K562 (cell line): ENCODE results near the gene GAL3ST3. TPM values are rescaled to one million over a fixed set of nuclear protein-coding genes. Genes with fewer than 3 reads are reported as not detected.

Experiments used
- ATAC-seq: fragments of 200-7000 bp; cut with Tn5 transposase; 3 replicates; pipeline ENCODE4 v1.9.1; 2020; ENCODE audit warnings: moderate library complexity
- BruUV-seq: library from RNA; stranded (reverse); fragments of 400-500 nt; replicated peaks from 2 replicates; lab custom pipeline; 2021; lab: Mats Ljungman, UMichigan
- CTCF ChIA-PET: fragments of 300-600 bp; formaldehyde crosslinking; extraction: SDS; loops from one replicate; lab custom pipeline; 2021; ENCODE audit warnings: low intra/inter-chr PET ratio; lab: Yijun Ruan, JAX
- POLR2A ChIA-PET: fragments of 300-600, 350-650 bp; sonication (Branson Sonifier 250); formaldehyde crosslinking; extraction: SDS; loops from one replicate; lab custom pipeline; 2021; ENCODE audit warnings: antibody characterized with exemption, inconsistent platforms; lab: Yijun Ruan, JAX
- DNase-seq, 4 experiments: peaks; one replicate each; pipeline versions ENCODE4 v3.0.0 to v3.0.0-alpha.2; 2011 to 2018; ENCODE audit warnings: low spot score in 3 of 4, mixed read lengths in 3 of 4; ENCODE audit errors: extremely low read depth in 1 of 4
- FAIRE-seq: peaks from 2 replicates; lab custom pipeline; 2011; peaks lifted over from hg19 to GRCh38; lab: Jason Lieb, UNC
- H2AFZ ChIP-seq: 2 replicates; pipeline ENCODE4 v1.6.0; 2011; ENCODE audit warnings: low read depth, low read length, control low read depth, inconsistent platforms
- H3K27ac ChIP-seq: fragments of 200-600 bp; 3 replicates; pipeline ENCODE4 v1.8.0; 2011; ENCODE audit warnings: low read depth, mild to moderate bottlenecking, control low read depth, inconsistent platforms, low read length, moderate library complexity, mixed read lengths; ENCODE audit errors: extremely low read depth
- H3K27me3 ChIP-seq, 2 experiments: fragments of 300-600 bp in 1 of 2; 2 replicates in 1 of 2; 3 replicates in 1 of 2; pipeline versions ENCODE4 v1.6.0 to v1.8.0; 2011; ENCODE audit warnings: inconsistent platforms in 2 of 2, low read length in 2 of 2, mild to moderate bottlenecking in 1 of 2, mixed read lengths in 1 of 2, moderate library complexity in 1 of 2; ENCODE audit not compliant: control insufficient read depth in 2 of 2, insufficient read depth in 2 of 2
- H3K36me3 ChIP-seq: fragments of 300-600 bp; 3 replicates; pipeline ENCODE4 v1.8.0; 2011; ENCODE audit warnings: mild to moderate bottlenecking, low read length, inconsistent platforms; ENCODE audit not compliant: control insufficient read depth, insufficient read depth
- H3K4me1 ChIP-seq, 2 experiments: fragments of 200-600 bp in 1 of 2; replicated peaks in 1 of 2; 2 replicates in 1 of 2; 3 replicates in 1 of 2; pipeline versions ENCODE4 v1.5.1 to v1.8.0; 2011; ENCODE audit warnings: inconsistent platforms in 2 of 2, low read length in 2 of 2, mild to moderate bottlenecking in 1 of 2, mixed read lengths in 1 of 2, moderate library complexity in 1 of 2; ENCODE audit not compliant: control insufficient read depth in 2 of 2, insufficient read depth in 2 of 2
- H3K4me2 ChIP-seq: 2 replicates; pipeline ENCODE4 v1.6.1; 2011; ENCODE audit warnings: low read length, control low read depth, inconsistent platforms, mixed read lengths; ENCODE audit not compliant: insufficient read depth
- H3K4me3 ChIP-seq: fragments of 200-600 bp; sonication (generic), shearing (Covaris generic); 2 replicates; pipeline ENCODE4 v1.5.1; 2016; ENCODE audit warnings: control low read depth, inconsistent platforms
- H3K79me2 ChIP-seq: fragments of 200-600 bp; 3 replicates; pipeline ENCODE4 v1.8.0; 2011; ENCODE audit warnings: low read length, inconsistent platforms; ENCODE audit not compliant: control insufficient read depth, insufficient read depth
- H3K9ac ChIP-seq, 2 experiments: 2 replicates each; pipeline versions ENCODE4 v1.6.0 to v1.6.1; 2011; ENCODE audit warnings: low read depth in 2 of 2, low read length in 2 of 2, control low read depth in 1 of 2, inconsistent platforms in 1 of 2, mild to moderate bottlenecking in 1 of 2, mixed read lengths in 1 of 2; ENCODE audit not compliant: insufficient read depth in 1 of 2
- H3K9me1 ChIP-seq: one replicate; pipeline ENCODE4 v1.6.0; 2011; ENCODE audit warnings: inconsistent platforms, mild to moderate bottlenecking, low read length, moderate library complexity; ENCODE audit not compliant: control insufficient read depth, insufficient read depth
- H3K9me3 ChIP-seq: replicated peaks from 2 replicates; pipeline ENCODE4 v1.5.1; 2011; ENCODE audit warnings: low read depth, low read length, inconsistent platforms; ENCODE audit not compliant: control insufficient read depth, insufficient read depth
- H4K20me1 ChIP-seq: replicated peaks from 2 replicates; pipeline ENCODE4 v1.6.1; 2011; ENCODE audit warnings: low read length, inconsistent platforms, mixed read lengths; ENCODE audit not compliant: control insufficient read depth, insufficient read depth
- C11orf30 ChIP-seq: fragments of 450-650 bp; IDR thresholded peaks from 2 replicates; pipeline ENCODE4 v1.6.1; 2016; ENCODE audit warnings: low read depth, mild to moderate bottlenecking
- FUS ChIP-seq: fragments of 200-400 bp; formaldehyde crosslinking; optimal IDR thresholded peaks from 2 replicates; pipeline ENCODE3; 2017; ENCODE audit warnings: low read depth, low read length
- MAFG ChIP-seq: fragments of 450-650 bp; conservative IDR thresholded peaks from 2 replicates; pipeline ENCODE4 v1.6.1; 2016; ENCODE audit warnings: missing genetic modification characterization, missing compliant biosample characterization
- MBD2 ChIP-seq: sonication (generic); IDR thresholded peaks from 2 replicates; pipeline ENCODE4 v1.6.1; 2016; ENCODE audit warnings: low read depth, borderline replicate concordance
- MXI1 ChIP-seq: IDR thresholded peaks from 2 replicates; pipeline ENCODE4 v1.6.1; 2011; ENCODE audit warnings: low read depth, mild to moderate bottlenecking, improper control_type of control experiment, low read length
- NFE2L1 ChIP-seq: fragments of 450-650 bp; IDR thresholded peaks from 2 replicates; pipeline ENCODE4 v1.6.1; 2016; ENCODE audit warnings: missing genetic modification characterization, low read depth, mild to moderate bottlenecking, missing compliant biosample characterization, moderate library complexity, borderline replicate concordance
- NR3C1 ChIP-seq: sonication (generic); formaldehyde crosslinking; IDR thresholded peaks from 2 replicates; pipeline ENCODE4 v1.8.1; 2022; ENCODE audit warnings: missing genetic modification reagents
- OTX1 ChIP-seq: fragments of 450-650 bp; formaldehyde crosslinking; IDR thresholded peaks from 2 replicates; pipeline ENCODE4 v1.4.0; 2022; ENCODE audit warnings: mild to moderate bottlenecking
- RBM25 ChIP-seq: fragments of 200-400 bp; formaldehyde crosslinking; IDR thresholded peaks from 2 replicates; pipeline ENCODE4 v1.6.1; 2018; ENCODE audit warnings: low read length, low read depth, moderate library complexity; ENCODE audit not compliant: severe bottlenecking
- XRCC3 ChIP-seq: fragments of 450-650 bp; IDR thresholded peaks from 2 replicates; pipeline ENCODE4 v1.6.1; 2017; ENCODE audit warnings: mild to moderate bottlenecking, moderate library complexity
- ZNF134 ChIP-seq: fragments of 250-450 bp; sonication (Bioruptor Pico); conservative IDR thresholded peaks from 2 replicates; pipeline ENCODE4 v1.4.0; 2020
- ZNF174 ChIP-seq: fragments of 250-450 bp; sonication (Bioruptor Pico); IDR thresholded peaks from 2 replicates; pipeline ENCODE4 v1.4.0; 2020; ENCODE audit warnings: mild to moderate bottlenecking
- ZNF3 ChIP-seq: fragments of 250-450 bp; sonication (Bioruptor Pico); IDR thresholded peaks from 2 replicates; pipeline ENCODE4 v1.5.0; 2021; ENCODE audit warnings: mild to moderate bottlenecking, moderate library complexity
- ZNF316 ChIP-seq: fragments of 450-650 bp; IDR thresholded peaks from 2 replicates; pipeline ENCODE4 v1.6.1; 2016
- ZNF583 ChIP-seq: fragments of 250-450 bp; sonication (Bioruptor Pico); IDR thresholded peaks from 2 replicates; pipeline ENCODE4 v1.4.0; 2020
- ZNF77 ChIP-seq: fragments of 250-450 bp; sonication (Bioruptor Pico); IDR thresholded peaks from 2 replicates; pipeline ENCODE4 v1.5.0; 2020
- WGBS: fragments of 100-300 bp; shearing (Covaris generic); methylation state at CpG from one replicate; pipeline ENCODE4 v1.1.6; 2016; ENCODE audit warnings: low coverage, mixed read lengths; ENCODE audit not compliant: insufficient coverage; ENCODE audit errors: missing lambda C conversion rate; 5-methylcytosine and 5-hydroxymethylcytosine counted together
- in situ Hi-C: fragments of 300-500 bp; cut with MboI; formaldehyde crosslinking; loops from 4 replicates; pipeline ENCODE4 v1.15.0; 2018; ENCODE audit warnings: inconsistent platforms, mixed read lengths
- intact Hi-C: fragments of 100-400 bp; cut with micrococcal nuclease; formaldehyde crosslinking; loops from 2 replicates; pipeline ENCODE4 v1.14.2; 2022
- polyA plus RNA-seq, 8 experiments: library from polyadenylated mRNA; depleted of rRNA in 4 of 8; stranded (reverse) in 5 of 8; unstranded in 3 of 8; fragments of >200 nt; fragmentation: Nextera tagmentation in 2 of 8; fragmentation: Illumina TruSeq in 1 of 8; extraction: Ambion mirVana in 2 of 8; extraction: Trizol in 1 of 8; gene quantifications; 2 replicates each; pipeline versions ENCODE4 v1.2.1 to v1.2.3, GENCODE V29; 2011 to 2014; ENCODE audit warnings: inconsistent platforms in 1 of 8, missing spikeins in 1 of 8
- total RNA-seq, 7 experiments: library from RNA; depleted of rRNA in 6 of 7; stranded (reverse); fragments of >200 nt in 6 of 7; fragmentation: Illumina TruSeq in 2 of 7; extraction: Trizol in 2 of 7; gene quantifications; 2 replicates each; pipeline versions ENCODE4 v1.2.1 to v1.2.3, GENCODE V29; 2011 to 2021; ENCODE audit warnings: low replicate concordance in 1 of 7
- TF ChIP-seq, protein P1 (sequence below): fragments of 450-650 bp; IDR thresholded peaks from 2 replicates; pipeline ENCODE4 v1.7.1; 2018; ENCODE audit warnings: mild to moderate bottlenecking, low read depth; ENCODE audit not compliant: partially characterized antibody

The GAL3ST3 gene
- total and polyA plus RNA-seq, 9 of the 15 experiments (the other 6 are each of a cell fraction or from before 2014, with no cell fraction given), result not detected

DNA sequence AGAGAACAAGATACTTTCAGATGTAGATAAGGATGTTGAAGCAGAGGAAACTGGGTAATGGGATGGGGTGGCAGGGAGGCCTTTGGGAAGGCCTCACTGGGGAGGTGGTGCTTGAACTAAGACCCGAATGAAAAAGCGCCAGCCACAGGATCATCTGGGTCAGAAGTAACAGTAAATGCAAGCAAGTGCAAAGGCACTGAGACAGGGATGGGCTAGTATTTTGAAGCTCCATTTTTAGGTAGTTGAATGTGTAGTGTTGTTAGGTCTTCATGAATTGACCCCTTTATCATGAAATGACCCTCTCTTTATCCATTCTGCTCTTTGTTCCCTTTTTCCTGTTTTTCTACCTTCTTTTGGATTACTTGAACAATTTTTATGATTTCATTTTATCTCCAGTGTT, 14.9 kb upstream of the GAL3ST3 start:
- POLR2A ChIA-PET, result interaction anchor here (2.4 kb wide), 1 partner anchor 11 kb away, joined by 32 read pairs; the partner anchor contains the start of gene SF3B2
- CTCF ChIA-PET, result no interaction called here
- H3K36me3 ChIP-seq, result peaks cover 98% of the 10 kb centered on the region
- no peaks in the 10 kb centered on the region for H3K9me3 ChIP-seq
- H3K4me2 ChIP-seq, result no peak overlapping the region
- FAIRE-seq, result no peak
- no peaks in the 10 kb centered on the region for H3K9me1 ChIP-seq
- no peak overlapping the region for H3K4me3 ChIP-seq
- no peak for ATAC-seq
- H2AFZ ChIP-seq, result no peak overlapping the region
- H3K27me3 ChIP-seq, result no peaks in the 10 kb centered on the region
- H4K20me1 ChIP-seq, result peaks cover 4% of the 10 kb centered on the region; the same call in 1 of the 2 replicates
- 94% methylated on average over 2 of the region's 2 CpGs for WGBS
- DNase-seq, result no peak
- peaks cover 4% of the 10 kb centered on the region; the same call in 1 of the 3 replicates for H3K79me2 ChIP-seq
- in situ Hi-C loops (no loop called here), intact Hi-C loops (no loop called here)
- H3K9ac ChIP-seq, result no peak overlapping the region
- TF ChIP-seq RBM25, result peak; percentile 81
- TF ChIP-seq MXI1, result no peak
- TF ChIP-seq, all 486 proteins: peak for 1
- no TSS peak for BruUV-seq
- Histone ChIP-seq H3K27ac (no peak overlapping the region), H3K4me1 (peaks cover 6 to 9% of the 10 kb centered on the region in 2 experiments; a peak in 4 of 5 replicates)

DNA sequence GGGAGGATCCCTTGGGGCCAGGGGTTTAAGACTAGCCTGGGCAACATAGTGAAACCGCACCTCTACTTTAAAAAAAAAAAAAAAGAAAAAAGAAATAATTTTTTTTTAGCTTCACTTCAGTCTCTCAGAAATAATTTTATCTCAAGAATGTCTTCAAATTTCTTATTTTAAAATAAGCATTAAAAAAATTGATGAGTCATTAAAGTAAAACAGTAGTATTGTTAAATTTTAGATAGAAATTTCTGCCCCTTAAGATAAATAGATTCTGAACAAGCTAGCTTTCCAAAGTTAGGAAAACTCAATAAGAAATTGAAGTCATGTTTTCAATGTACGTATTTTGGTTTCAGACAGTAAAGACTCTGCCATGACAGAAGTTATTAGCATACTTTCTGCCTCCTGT, 13.4 kb upstream of the GAL3ST3 start:
- DNase-seq, result no peak
- no peak for ATAC-seq
- no peaks in the 10 kb centered on the region; the same call in 1 of the 2 replicates for H4K20me1 ChIP-seq
- no peak overlapping the region for H2AFZ ChIP-seq
- H3K9me3 ChIP-seq, result no peaks in the 10 kb centered on the region
- FAIRE-seq, result no peak
- POLR2A ChIA-PET, result interaction anchor here (0.7 to 2.4 kb wide), 4 partner anchors 9 to 220 kb away, joined by 3 to 32 read pairs (median 4); partner anchors contain the start of gene SF3B2
- no peaks in the 10 kb centered on the region for H3K9me1 ChIP-seq
- H3K4me1 ChIP-seq, result no peaks in the 10 kb centered on the region
- in situ Hi-C loops, result no loop called here
- H3K9ac ChIP-seq, result no peak overlapping the region
- no peak overlapping the region for H3K4me3 ChIP-seq
- peaks cover 96% of the 10 kb centered on the region for H3K36me3 ChIP-seq
- WGBS, result 100% methylated on average over 1 of the region's 2 CpGs
- H3K79me2 ChIP-seq, result no peaks in the 10 kb centered on the region
- no peak overlapping the region for H3K27ac ChIP-seq
- H3K4me2 ChIP-seq, result no peak overlapping the region
- intact Hi-C loops, result no loop called here
- no TSS peak for BruUV-seq
- CTCF ChIA-PET, result no interaction called here
- no peaks in the 10 kb centered on the region for H3K27me3 ChIP-seq
- peak; percentile 84 for TF ChIP-seq ZNF316
- no peak for TF ChIP-seq ZNF134
- no peak for TF ChIP-seq ZNF77 (CRISPR knock-in tag)
- TF ChIP-seq ZNF3 (CRISPR knock-in tag), result no peak
- TF ChIP-seq MBD2, result no peak
- TF ChIP-seq ZNF174 (CRISPR knock-in tag), result no peak
- TF ChIP-seq, protein P1, sequence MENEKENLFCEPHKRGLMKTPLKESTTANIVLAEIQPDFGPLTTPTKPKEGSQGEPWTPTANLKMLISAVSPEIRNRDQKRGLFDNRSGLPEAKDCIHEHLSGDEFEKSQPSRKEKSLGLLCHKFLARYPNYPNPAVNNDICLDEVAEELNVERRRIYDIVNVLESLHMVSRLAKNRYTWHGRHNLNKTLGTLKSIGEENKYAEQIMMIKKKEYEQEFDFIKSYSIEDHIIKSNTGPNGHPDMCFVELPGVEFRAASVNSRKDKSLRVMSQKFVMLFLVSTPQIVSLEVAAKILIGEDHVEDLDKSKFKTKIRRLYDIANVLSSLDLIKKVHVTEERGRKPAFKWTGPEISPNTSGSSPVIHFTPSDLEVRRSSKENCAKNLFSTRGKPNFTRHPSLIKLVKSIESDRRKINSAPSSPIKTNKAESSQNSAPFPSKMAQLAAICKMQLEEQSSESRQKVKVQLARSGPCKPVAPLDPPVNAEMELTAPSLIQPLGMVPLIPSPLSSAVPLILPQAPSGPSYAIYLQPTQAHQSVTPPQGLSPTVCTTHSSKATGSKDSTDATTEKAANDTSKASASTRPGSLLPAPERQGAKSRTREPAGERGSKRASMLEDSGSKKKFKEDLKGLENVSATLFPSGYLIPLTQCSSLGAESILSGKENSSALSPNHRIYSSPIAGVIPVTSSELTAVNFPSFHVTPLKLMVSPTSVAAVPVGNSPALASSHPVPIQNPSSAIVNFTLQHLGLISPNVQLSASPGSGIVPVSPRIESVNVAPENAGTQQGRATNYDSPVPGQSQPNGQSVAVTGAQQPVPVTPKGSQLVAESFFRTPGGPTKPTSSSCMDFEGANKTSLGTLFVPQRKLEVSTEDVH, result no peak
- TF ChIP-seq ZNF583 (CRISPR knock-in tag), result no peak
- no peak for TF ChIP-seq XRCC3
- TF ChIP-seq NR3C1 (CRISPR knock-in tag), result no peak
- TF ChIP-seq FUS, result no peak
- peak; percentile 73 for TF ChIP-seq MAFG (tag)
- peak; percentile 49; the same call in 1 of the 2 replicates for TF ChIP-seq NFE2L1 (tag)
- TF ChIP-seq OTX1 (CRISPR knock-in tag), result no peak
- peak; percentile 58; the same call in 1 of the 2 replicates for TF ChIP-seq C11orf30
